SU-DHL-6 (cell line): ENCODE results near the gene FZD10.

Experiments used
- EZH2phosphoT487 ChIP-seq: fragments of 200-600 bp; sonication (generic), shearing (Covaris generic); conservative IDR thresholded peaks from 2 replicates; pipeline ENCODE4 v1.6.1; 2018; ENCODE audit warnings: mild to moderate bottlenecking, antibody characterized with exemption, low read length, moderate library complexity, mixed read lengths
- TF ChIP-seq, protein P1 (sequence below): fragments of 200-600 bp; sonication (generic); IDR thresholded peaks from one replicate; pipeline ENCODE4 v1.5.1; 2017; ENCODE audit warnings: antibody characterized with exemption, mild to moderate bottlenecking, low read length, moderate library complexity; ENCODE audit not compliant: insufficient read depth, poor library complexity, severe bottlenecking

GRCh38 chr12:130179621-130180020, 17.4 kb downstream of the FZD10 start:
- TF ChIP-seq, protein P1, sequence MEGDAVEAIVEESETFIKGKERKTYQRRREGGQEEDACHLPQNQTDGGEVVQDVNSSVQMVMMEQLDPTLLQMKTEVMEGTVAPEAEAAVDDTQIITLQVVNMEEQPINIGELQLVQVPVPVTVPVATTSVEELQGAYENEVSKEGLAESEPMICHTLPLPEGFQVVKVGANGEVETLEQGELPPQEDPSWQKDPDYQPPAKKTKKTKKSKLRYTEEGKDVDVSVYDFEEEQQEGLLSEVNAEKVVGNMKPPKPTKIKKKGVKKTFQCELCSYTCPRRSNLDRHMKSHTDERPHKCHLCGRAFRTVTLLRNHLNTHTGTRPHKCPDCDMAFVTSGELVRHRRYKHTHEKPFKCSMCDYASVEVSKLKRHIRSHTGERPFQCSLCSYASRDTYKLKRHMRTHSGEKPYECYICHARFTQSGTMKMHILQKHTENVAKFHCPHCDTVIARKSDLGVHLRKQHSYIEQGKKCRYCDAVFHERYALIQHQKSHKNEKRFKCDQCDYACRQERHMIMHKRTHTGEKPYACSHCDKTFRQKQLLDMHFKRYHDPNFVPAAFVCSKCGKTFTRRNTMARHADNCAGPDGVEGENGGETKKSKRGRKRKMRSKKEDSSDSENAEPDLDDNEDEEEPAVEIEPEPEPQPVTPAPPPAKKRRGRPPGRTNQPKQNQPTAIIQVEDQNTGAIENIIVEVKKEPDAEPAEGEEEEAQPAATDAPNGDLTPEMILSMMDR: no peak
- no peak for TF ChIP-seq EZH2phosphoT487
